OCI-M2 (cell line): ENCODE results near the gene FCGR3A.

Experiments used
- DNase-seq: peaks from one replicate; lab custom pipeline; 2025; ENCODE audit not compliant: unreplicated experiment; lab: John Stamatoyannopoulos, UW

Gene FCGR3A

GRCh38 chr1:161505686-161506085 lies 43.9 kb downstream of the FCGR3A start:
- DNase-seq = no peak

- DNase-seq = no peak
Measured at GRCh38 chr1:161503394-161503748, 46.2 kb downstream of the FCGR3A start.

- no peak for DNase-seq
Measured at GRCh38 chr1:161502641-161503393, 46.8 kb downstream of the FCGR3A start.

GRCh38 chr1:161502181-161502580 lies 47.4 kb downstream of the FCGR3A start:
- no peak for DNase-seq

GRCh38 chr1:161501234-161501633 lies 48.4 kb downstream of the FCGR3A start:
- DNase-seq = no peak

- DNase-seq = no peak
Measured at GRCh38 chr1:161499099-161500039, 50.2 kb downstream of the FCGR3A start.

- no peak for DNase-seq
Measured at GRCh38 chr1:161498646-161499045, 51.0 kb downstream of the FCGR3A start.

GRCh38 chr1:161497961-161498360 lies 51.7 kb downstream of the FCGR3A start:
- DNase-seq = no peak

- DNase-seq = no peak
Measured at GRCh38 chr1:161495490-161495889, 54.1 kb downstream of the FCGR3A start.

- no peak for DNase-seq
Measured at GRCh38 chr1:161494091-161494735, 55.4 kb downstream of the FCGR3A start.

GRCh38 chr1:161492827-161493226 lies 56.8 kb downstream of the FCGR3A start:
- DNase-seq = no peak
